Measurements from ENCODE around the gene RGR. TPM values are rescaled to one million over a fixed set of nuclear protein-coding genes. Genes with fewer than 3 reads are reported as not detected.

The RGR gene
- total and polyA plus RNA-seq, 11 donors, result 0.04 to 2.0 (median 0.38) TPM; not detected in 6

GRCh38 chr10:84298057-84298456 is 53.2 kb downstream of the RGR start:
- TF ChIP-seq CTCF (IDR thresholded peaks at IDR 0.05), result no peak
- TF ChIP-seq POLR2A (IDR thresholded peaks at IDR 0.05), result no peak
- WGBS, 4 donors, result 55 to 69% (median 59%) methylated on average over 3 of the region's 3 CpGs
- no peaks in the 10 kb centered on the region for H3K27me3 ChIP-seq
- peaks cover 0 to 17% (median 7%) of the 10 kb centered on the region in 12 donors for H3K4me1 ChIP-seq
- DNase-seq (no peak), ATAC-seq (no peak)
- no peaks in the 10 kb centered on the region for H3K9me3 ChIP-seq
- intact Hi-C loops (cut with DNase I), result no loop called here
- H3K4me3 ChIP-seq, result no peak overlapping the region
- H3K36me3 ChIP-seq, result no peaks in the 10 kb centered on the region
- H3K27ac ChIP-seq, result peak overlapping the region in 2 of 12 donors; percentile 14 to 26

- no peak for DNase-seq
- Histone ChIP-seq H3K27me3 (peaks cover 0 to 11% (median 0%) of the 10 kb centered on the region in 9 donors), H3K9me3 (no peaks in the 10 kb centered on the region), H3K4me1 (peaks cover 0 to 4% (median 0%) of the 10 kb centered on the region in 12 donors), H3K27ac (no peak overlapping the region), H3K36me3 (no peaks in the 10 kb centered on the region), H3K4me3 (no peak overlapping the region)
- intact Hi-C loops (cut with DNase I), result no loop called here
- no peak for TF ChIP-seq POLR2A (IDR thresholded peaks at IDR 0.05)
- TF ChIP-seq CTCF (IDR thresholded peaks at IDR 0.05), result no peak
- WGBS, 4 donors, result 58 to 72% (median 64%) methylated on average over 2 of the region's 2 CpGs
- ATAC-seq, result no peak
These were observed 57.4 kb downstream of the RGR start for GRCh38 chr10:84302223-84302622.

GRCh38 chr10:84306751-84307384 is 62.0 kb downstream of the RGR start:
- intact Hi-C loops (cut with DNase I), result no loop called here

GRCh38 chr10:84308021-84308420 is 63.2 kb downstream of the RGR start:
- WGBS, 4 donors, result 38 to 65% (median 52%) methylated on average over 1 of the region's 1 CpG
- Histone ChIP-seq H3K4me1 (peaks cover 0 to 27% (median 8%) of the 10 kb centered on the region in 12 donors), H3K4me3 (no peak overlapping the region), H3K27ac (peak overlapping the region in 9 of 12 donors; percentile 8 to 68 (median 38)), H3K9me3 (no peaks in the 10 kb centered on the region), H3K36me3 (no peaks in the 10 kb centered on the region), H3K27me3 (peaks cover 0 to 11% (median 0%) of the 10 kb centered on the region in 9 donors)
- no peak for ATAC-seq
- no peak for TF ChIP-seq POLR2A (IDR thresholded peaks at IDR 0.05)
- no peak for TF ChIP-seq CTCF (IDR thresholded peaks at IDR 0.05)
- intact Hi-C loops (cut with DNase I), result no loop called here
- no peak for DNase-seq

More at GRCh38 chr10:84306751-84307384, 62.0 kb downstream of the RGR start:
- no peak for ATAC-seq
- Histone ChIP-seq H3K27me3 (peaks cover 0 to 11% (median 0%) of the 10 kb centered on the region in 9 donors), H3K9me3 (no peaks in the 10 kb centered on the region), H3K27ac (no peak overlapping the region), H3K36me3 (no peaks in the 10 kb centered on the region), H3K4me3 (no peak overlapping the region), H3K4me1 (peaks cover 0 to 27% (median 8%) of the 10 kb centered on the region in 12 donors)
- WGBS, 4 donors, result 83 to 87% (median 85%) methylated on average over 4 of the region's 4 CpGs
- no peak for DNase-seq
- TF ChIP-seq POLR2A (IDR thresholded peaks at IDR 0.05) (no peak), CTCF (IDR thresholded peaks at IDR 0.05) (no peak)

All from heart left ventricle (tissue), 16 donors.